Mesendoderm (in vitro differentiated cells): ENCODE data around the gene SPATA31D3.
"Not testable (repeated sequence)": the region's sequence is repeated elsewhere in the genome, so short reads cannot be mapped to it uniquely, and the experiment has no call there.

ENCODE experiments used
- DNase-seq: peaks from one replicate; pipeline ENCODE4 v3.0.0; 2013
- H2AK5ac ChIP-seq: 2 replicates; pipeline ENCODE4 v1.6.1; 2013; ENCODE audit warnings: low read length, inconsistent platforms
- H2BK120ac ChIP-seq: 2 replicates; pipeline ENCODE4 v1.6.1; 2013; ENCODE audit warnings: low read depth, mild to moderate bottlenecking, low read length, moderate library complexity, mixed read lengths
- H2BK15ac ChIP-seq: replicated peaks from 2 replicates; pipeline ENCODE4 v1.6.1; 2013; ENCODE audit warnings: low read depth, mild to moderate bottlenecking, moderate library complexity
- H2BK5ac ChIP-seq: 2 replicates; pipeline ENCODE4 v1.6.1; 2013; ENCODE audit warnings: low read length, inconsistent platforms
- H3K18ac ChIP-seq: 2 replicates; pipeline ENCODE4 v1.6.1; 2013; ENCODE audit warnings: mild to moderate bottlenecking, low read length, mixed read lengths
- H3K23ac ChIP-seq: one replicate; pipeline ENCODE4 v1.6.1; 2013; ENCODE audit warnings: low read length
- H3K27ac ChIP-seq: 2 replicates; pipeline ENCODE4 v1.5.1; 2013; ENCODE audit warnings: low read depth, mild to moderate bottlenecking, inconsistent platforms, low read length, moderate library complexity
- H3K27me3 ChIP-seq: 2 replicates; pipeline ENCODE4 v1.6.1; 2013; ENCODE audit warnings: low read length, control low read depth, mild to moderate bottlenecking, inconsistent platforms; ENCODE audit not compliant: insufficient read depth, poor library complexity
- H3K36me3 ChIP-seq: 2 replicates; pipeline ENCODE4 v1.6.1; 2013; ENCODE audit warnings: low read length, inconsistent platforms; ENCODE audit not compliant: control insufficient read depth, insufficient read depth
- H3K4ac ChIP-seq: one replicate; pipeline ENCODE4 v1.6.1; 2013; ENCODE audit warnings: low read depth, mild to moderate bottlenecking, low read length, moderate library complexity
- H3K4me1 ChIP-seq: 2 replicates; pipeline ENCODE4 v1.6.1; 2013; ENCODE audit warnings: low read depth, low read length, inconsistent platforms; ENCODE audit not compliant: control insufficient read depth
- H3K4me2 ChIP-seq: 2 replicates; pipeline ENCODE4 v1.6.1; 2013; ENCODE audit warnings: low read length
- H3K4me3 ChIP-seq: 2 replicates; pipeline ENCODE4 v1.5.1; 2013; ENCODE audit warnings: mild to moderate bottlenecking, low read length
- H3K56ac ChIP-seq: one replicate; pipeline ENCODE4 v1.6.1; 2013; ENCODE audit warnings: low read length
- H3K79me1 ChIP-seq: 2 replicates; pipeline ENCODE4 v1.6.1; 2013; ENCODE audit warnings: low read length, inconsistent platforms
- H3K79me2 ChIP-seq: 2 replicates; pipeline ENCODE4 v1.6.1; 2013; ENCODE audit warnings: mild to moderate bottlenecking, low read length; ENCODE audit not compliant: control insufficient read depth, insufficient read depth
- H3K9ac ChIP-seq: 2 replicates; pipeline ENCODE4 v1.6.1; 2013; ENCODE audit warnings: low read length, inconsistent platforms
- H4K5ac ChIP-seq: one replicate; pipeline ENCODE4 v1.6.1; 2013; ENCODE audit warnings: low read length
- H4K8ac ChIP-seq: one replicate; pipeline ENCODE4 v1.6.1; 2013; ENCODE audit warnings: low read depth, mild to moderate bottlenecking, control low read depth, low read length, moderate library complexity
- whole genome bisulfite sequencing: extraction: QIAGEN DNeasy Blood & Tissue Kit; methylation state at CpG from one replicate; pipeline ENCODE4 v1.1.7; 2013; ENCODE audit warnings: low lambda C conversion rate, missing lambda C conversion rate; ENCODE audit not compliant: insufficient coverage; ENCODE audit errors: extremely low coverage; 5-methylcytosine and 5-hydroxymethylcytosine counted together

Gene SPATA31D3

GRCh38 chr9:81902626-81903025 lies 40.7 kb upstream of the SPATA31D3 start:
- no peak overlapping the region for H4K8ac ChIP-seq
- no peaks in the 10 kb centered on the region for H3K79me1 ChIP-seq
- no peak overlapping the region for H3K27ac ChIP-seq
- no peak overlapping the region for H3K4me2 ChIP-seq
- no peaks in the 10 kb centered on the region for H3K36me3 ChIP-seq
- no peak overlapping the region for H2BK120ac ChIP-seq
- no peak overlapping the region for H3K9ac ChIP-seq
- no peak overlapping the region for H3K18ac ChIP-seq
- H3K4me1 ChIP-seq: no peaks in the 10 kb centered on the region
- no peak overlapping the region for H2BK5ac ChIP-seq
- WGBS: no CpG with 5 or more reads among the region's 3 CpGs
- no peak overlapping the region for H3K23ac ChIP-seq
- no peak overlapping the region for H4K5ac ChIP-seq
- H2AK5ac ChIP-seq: no peak overlapping the region
- H2BK15ac ChIP-seq: no peak overlapping the region
- H3K4me3 ChIP-seq: no peak overlapping the region
- H3K56ac ChIP-seq: no peak overlapping the region
- no peak overlapping the region for H3K4ac ChIP-seq
- H3K27me3 ChIP-seq: no peaks in the 10 kb centered on the region
- DNase-seq: no peak
- H3K79me2 ChIP-seq: no peaks in the 10 kb centered on the region

GRCh38 chr9:81906671-81907070 lies 36.6 kb upstream of the SPATA31D3 start:
- Histone ChIP-seq H3K27me3 (no peaks in the 10 kb centered on the region), H2BK5ac (no peak overlapping the region), H3K79me1 (no peaks in the 10 kb centered on the region), H2BK120ac (no peak overlapping the region), H4K8ac (no peak overlapping the region), H3K4me1 (no peaks in the 10 kb centered on the region), H3K4me2 (no peak overlapping the region), H3K36me3 (no peaks in the 10 kb centered on the region), H3K4me3 (no peak overlapping the region), H4K5ac (no peak overlapping the region), H3K9ac (no peak overlapping the region), H3K4ac (no peak overlapping the region), H3K27ac (no peak overlapping the region), H2BK15ac (no peak overlapping the region), H2AK5ac (no peak overlapping the region), H3K79me2 (no peaks in the 10 kb centered on the region), H3K23ac (no peak overlapping the region), H3K18ac (no peak overlapping the region), H3K56ac (no peak overlapping the region)
- no peak for DNase-seq
- WGBS: no CpG with 5 or more reads among the region's 3 CpGs

- H3K79me2 ChIP-seq: no peaks in the 10 kb centered on the region
- no peaks in the 10 kb centered on the region for H3K4me1 ChIP-seq
- no peak overlapping the region for H4K5ac ChIP-seq
- no peaks in the 10 kb centered on the region for H3K36me3 ChIP-seq
- no peak overlapping the region for H2BK5ac ChIP-seq
- H3K4me2 ChIP-seq: no peak overlapping the region
- no peak overlapping the region for H3K27ac ChIP-seq
- no peaks in the 10 kb centered on the region for H3K27me3 ChIP-seq
- no peak overlapping the region for H3K23ac ChIP-seq
- no peak for DNase-seq
- no peak overlapping the region for H3K4ac ChIP-seq
- H4K8ac ChIP-seq: no peak overlapping the region
- no peak overlapping the region for H3K9ac ChIP-seq
- no peak overlapping the region for H2AK5ac ChIP-seq
- no peak overlapping the region for H2BK15ac ChIP-seq
- H3K4me3 ChIP-seq: no peak overlapping the region
- H2BK120ac ChIP-seq: no peak overlapping the region
- no peak overlapping the region for H3K18ac ChIP-seq
- no CpG with 5 or more reads among the region's 6 CpGs for WGBS
- no peaks in the 10 kb centered on the region for H3K79me1 ChIP-seq
- no peak overlapping the region for H3K56ac ChIP-seq
These were observed 31.2 kb upstream of the SPATA31D3 start for GRCh38 chr9:81912135-81912534.

GRCh38 chr9:81915801-81916505 lies 27.3 kb upstream of the SPATA31D3 start:
- no peak overlapping the region for H3K4me3 ChIP-seq
- no peak overlapping the region for H2AK5ac ChIP-seq
- no peak overlapping the region for H2BK15ac ChIP-seq
- H3K23ac ChIP-seq: no peak overlapping the region
- H3K4me1 ChIP-seq: no peaks in the 10 kb centered on the region
- no peaks in the 10 kb centered on the region for H3K79me2 ChIP-seq
- no peak overlapping the region for H4K5ac ChIP-seq
- no peaks in the 10 kb centered on the region for H3K36me3 ChIP-seq
- no peak overlapping the region for H3K9ac ChIP-seq
- H3K4me2 ChIP-seq: no peak overlapping the region
- no peak overlapping the region for H3K27ac ChIP-seq
- H3K18ac ChIP-seq: no peak overlapping the region
- WGBS: no CpG with 5 or more reads among the region's 5 CpGs
- H3K79me1 ChIP-seq: no peaks in the 10 kb centered on the region
- no peak overlapping the region for H2BK5ac ChIP-seq
- no peak overlapping the region for H2BK120ac ChIP-seq
- no peak overlapping the region for H3K56ac ChIP-seq
- no peaks in the 10 kb centered on the region for H3K27me3 ChIP-seq
- H3K4ac ChIP-seq: no peak overlapping the region
- no peak overlapping the region for H4K8ac ChIP-seq
- no peak for DNase-seq

GRCh38 chr9:81918507-81918906 lies 24.8 kb upstream of the SPATA31D3 start:
- H3K4me2 ChIP-seq, H3K27me3 ChIP-seq, H3K36me3 ChIP-seq, H2BK15ac ChIP-seq, H3K56ac ChIP-seq, H3K79me1 ChIP-seq, H2BK5ac ChIP-seq, H2AK5ac ChIP-seq, H3K27ac ChIP-seq, H4K5ac ChIP-seq, H3K23ac ChIP-seq, H3K79me2 ChIP-seq, H3K4me3 ChIP-seq, H3K9ac ChIP-seq, H4K8ac ChIP-seq, H3K4me1 ChIP-seq, H2BK120ac ChIP-seq, H3K18ac ChIP-seq, H3K4ac ChIP-seq, DNase-seq: not testable (repeated sequence)
- no CpG with 5 or more reads among the region's 3 CpGs for WGBS

- not testable (repeated sequence) for H3K4me1 ChIP-seq, H3K27ac ChIP-seq, H3K27me3 ChIP-seq, H2BK5ac ChIP-seq, H4K5ac ChIP-seq, H3K23ac ChIP-seq, H3K18ac ChIP-seq, H3K36me3 ChIP-seq, H2BK120ac ChIP-seq, H3K9ac ChIP-seq, H3K79me1 ChIP-seq, DNase-seq, H3K4ac ChIP-seq, H4K8ac ChIP-seq, H3K56ac ChIP-seq, H3K79me2 ChIP-seq, H3K4me3 ChIP-seq, H2AK5ac ChIP-seq, H2BK15ac ChIP-seq, H3K4me2 ChIP-seq
- no CpG with 5 or more reads among the region's 3 CpGs for WGBS
These were observed 15.0 kb upstream of the SPATA31D3 start, which contains the start of gene SPATA31D4 for GRCh38 chr9:81928305-81928704. SPATA31D4 (plus strand) TSS chr9:81928428; CDS start chr9:81928514, 86 bp downstream.
